HG02763 (cell line): Measurements from ENCODE around the gene PLOD1.
"Not testable (repeated sequence)": the region's sequence is repeated elsewhere in the genome, so short reads cannot be mapped to it uniquely, and the experiment has no call there.

Source experiments
- ATAC-seq: cut with Tn5 transposase; IDR thresholded peaks from one replicate; pipeline ENCODE4 v1.9.1; 2021; ENCODE audit warnings: mild to moderate bottlenecking, moderate library complexity; ENCODE audit not compliant: unreplicated experiment

Gene PLOD1

GRCh38 chr1:11912000-11912399 lies 22.5 kb upstream of the PLOD1 start:
- ATAC-seq: no peak

GRCh38 chr1:11912482-11913216 lies 21.9 kb upstream of the PLOD1 start:
- not testable (repeated sequence) for ATAC-seq

- ATAC-seq: no peak
Observed at GRCh38 chr1:11913291-11913690, 21.2 kb upstream of the PLOD1 start.

- ATAC-seq: no peak
Observed at GRCh38 chr1:11914024-11914423, 20.5 kb upstream of the PLOD1 start.

- no peak for ATAC-seq
Observed at GRCh38 chr1:11918799-11919519, 15.6 kb upstream of the PLOD1 start.

GRCh38 chr1:11919621-11920020 lies 14.9 kb upstream of the PLOD1 start:
- ATAC-seq: no peak

- no peak for ATAC-seq
Observed at GRCh38 chr1:11920239-11920903, 14.1 kb upstream of the PLOD1 start.

GRCh38 chr1:11921022-11921421 lies 13.5 kb upstream of the PLOD1 start:
- ATAC-seq: no peak

- no peak for ATAC-seq
Observed at GRCh38 chr1:11923069-11923826, 11.3 kb upstream of the PLOD1 start.

- no peak for ATAC-seq
Observed at GRCh38 chr1:11923827-11924113, 10.7 kb upstream of the PLOD1 start.

- ATAC-seq: no peak
Observed at GRCh38 chr1:11924334-11925195, 10.0 kb upstream of the PLOD1 start.

- not testable (repeated sequence) for ATAC-seq
Observed at GRCh38 chr1:11925196-11925937, 9.2 kb upstream of the PLOD1 start.

- peak; percentile 14 for ATAC-seq
Observed at GRCh38 chr1:11925938-11926292, 8.6 kb upstream of the PLOD1 start.

GRCh38 chr1:11927866-11928592 lies 6.5 kb upstream of the PLOD1 start:
- no peak for ATAC-seq

GRCh38 chr1:11929849-11930248 lies 4.7 kb upstream of the PLOD1 start:
- no peak for ATAC-seq

GRCh38 chr1:11930571-11931445 lies 3.7 kb upstream of the PLOD1 start:
- no peak for ATAC-seq

- no peak for ATAC-seq
Observed at GRCh38 chr1:11931845-11932244, 2.7 kb upstream of the PLOD1 start.

- ATAC-seq: no peak
Observed at GRCh38 chr1:11935057-11935412, 518 bp downstream of the PLOD1 start.
